K562 (cell line): ENCODE data around the gene PYROXD2. TPM values are rescaled to one million over a fixed set of nuclear protein-coding genes. Genes with fewer than 3 reads are reported as not detected.
A peak's percentile ranks its signal among the peaks of the same experiment; 100 is the strongest.

Source experiments
- ARID1B ChIP-seq: fragments of 450-650 bp; IDR thresholded peaks from 2 replicates; pipeline ENCODE4 v1.6.1; 2016; ENCODE audit warnings: antibody characterized with exemption, mild to moderate bottlenecking, inconsistent platforms
- ARNT ChIP-seq, 2 experiments: fragments of 450-650 bp; IDR thresholded peaks; 2 replicates each; pipeline ENCODE4 v1.6.1; 2016; ENCODE audit warnings: mild to moderate bottlenecking in 1 of 2
- BHLHE40 ChIP-seq: IDR thresholded peaks from 2 replicates; pipeline ENCODE4 v1.6.1; 2011; ENCODE audit warnings: low read length, improper control_type of control experiment
- C11orf30 ChIP-seq: fragments of 450-650 bp; IDR thresholded peaks from 2 replicates; pipeline ENCODE4 v1.6.1; 2016; ENCODE audit warnings: low read depth, mild to moderate bottlenecking
- CREB1 ChIP-seq, 2 experiments: sonication (generic) in 1 of 2; formaldehyde crosslinking in 1 of 2; IDR thresholded peaks; 2 replicates each; pipeline versions ENCODE4 v1.6.1 to v1.8.0; 2012 to 2022; ENCODE audit warnings: inconsistent platforms in 1 of 2, mild to moderate bottlenecking in 1 of 2, missing genetic modification reagents in 1 of 2, moderate library complexity in 1 of 2
- PCBP2 ChIP-seq: fragments of 200-400 bp; formaldehyde crosslinking; IDR thresholded peaks from 2 replicates; pipeline ENCODE4 v1.6.1; 2018; ENCODE audit warnings: low read length, low read depth, mild to moderate bottlenecking, moderate library complexity; ENCODE audit not compliant: poor library complexity, severe bottlenecking
- SMARCA5 ChIP-seq: fragments of 450-650 bp; IDR thresholded peaks from 2 replicates; pipeline ENCODE4 v1.6.1; 2016
- SREBF2 ChIP-seq: sonication (generic); formaldehyde crosslinking; IDR thresholded peaks from 2 replicates; pipeline ENCODE4 v1.4.0; 2020; ENCODE audit warnings: mild to moderate bottlenecking, missing genetic modification reagents
- SRSF7 ChIP-seq: fragments of 200-400 bp; formaldehyde crosslinking; optimal IDR thresholded peaks from 2 replicates; pipeline ENCODE3; 2017; ENCODE audit warnings: mild to moderate bottlenecking, low read depth, low read length
- TEAD4 ChIP-seq, 2 experiments: sonication (generic) in 1 of 2; formaldehyde crosslinking in 1 of 2; IDR thresholded peaks; 2 replicates each; pipeline versions ENCODE4 v1.6.1 to v1.8.0; 2012 to 2022; ENCODE audit warnings: borderline replicate concordance in 1 of 2, inconsistent platforms in 1 of 2, low read length in 1 of 2, mild to moderate bottlenecking in 1 of 2, missing genetic modification reagents in 1 of 2
- YBX1 ChIP-seq: fragments of 450-650 bp; IDR thresholded peaks from 2 replicates; pipeline ENCODE4 v1.7.1; 2016; ENCODE audit warnings: mild to moderate bottlenecking
- ZBED1 ChIP-seq: IDR thresholded peaks from 2 replicates; pipeline ENCODE4 v1.6.1; 2014
- ZBTB7A ChIP-seq: IDR thresholded peaks from 2 replicates; pipeline ENCODE4 v1.6.1; 2011; ENCODE audit warnings: low read depth, mild to moderate bottlenecking, low read length, moderate library complexity, borderline replicate concordance; ENCODE audit not compliant: control insufficient read depth
- ZNF184 ChIP-seq: sonication (generic); formaldehyde crosslinking; IDR thresholded peaks from 2 replicates; pipeline ENCODE4 v1.5.0; 2020; ENCODE audit warnings: missing genetic modification reagents
- ZNF583 ChIP-seq: fragments of 250-450 bp; sonication (Bioruptor Pico); IDR thresholded peaks from 2 replicates; pipeline ENCODE4 v1.4.0; 2020
- ZNF778 ChIP-seq: fragments of 450-650 bp; formaldehyde crosslinking; IDR thresholded peaks from 2 replicates; pipeline ENCODE4 v1.4.0; 2020; ENCODE audit warnings: mild to moderate bottlenecking, moderate library complexity
- polyA plus RNA-seq, 8 experiments: library from polyadenylated mRNA; depleted of rRNA in 4 of 8; stranded (reverse) in 5 of 8; unstranded in 3 of 8; fragments of >200 nt; fragmentation: Nextera tagmentation in 2 of 8; fragmentation: Illumina TruSeq in 1 of 8; extraction: Ambion mirVana in 2 of 8; extraction: Trizol in 1 of 8; gene quantifications; 2 replicates each; pipeline versions ENCODE4 v1.2.1 to v1.2.3, GENCODE V29; 2011 to 2014; ENCODE audit warnings: inconsistent platforms in 1 of 8, missing spikeins in 1 of 8
- total RNA-seq, 7 experiments: library from RNA; depleted of rRNA in 6 of 7; stranded (reverse); fragments of >200 nt in 6 of 7; fragmentation: Illumina TruSeq in 2 of 7; extraction: Trizol in 2 of 7; gene quantifications; 2 replicates each; pipeline versions ENCODE4 v1.2.1 to v1.2.3, GENCODE V29; 2011 to 2021; ENCODE audit warnings: low replicate concordance in 1 of 7
- TF ChIP-seq, protein P1 (sequence below): IDR thresholded peaks from 3 replicates; pipeline ENCODE4 v1.6.1; 2011; ENCODE audit warnings: borderline replicate concordance, mild to moderate bottlenecking; ENCODE audit not compliant: insufficient read length, insufficient read depth
- TF ChIP-seq, protein P2 (sequence below): sonication (generic); formaldehyde crosslinking; IDR thresholded peaks from 2 replicates; pipeline ENCODE4 v1.8.1; 2023; ENCODE audit warnings: missing genetic modification reagents, mild to moderate bottlenecking, borderline replicate concordance
- TF ChIP-seq, protein P3 (sequence below), 2 experiments: fragments of 450-650 bp; conservative IDR thresholded peaks; 2 replicates each; pipeline ENCODE4 v1.6.1; 2017; ENCODE audit warnings: mild to moderate bottlenecking in 2 of 2, moderate library complexity in 2 of 2

PYROXD2 gene
- total and polyA plus RNA-seq, 9 of the 15 experiments (the other 6 are each of a cell fraction or from before 2014, with no cell fraction given), result 0.14 to 1.4 (median 0.58) TPM

DNA sequence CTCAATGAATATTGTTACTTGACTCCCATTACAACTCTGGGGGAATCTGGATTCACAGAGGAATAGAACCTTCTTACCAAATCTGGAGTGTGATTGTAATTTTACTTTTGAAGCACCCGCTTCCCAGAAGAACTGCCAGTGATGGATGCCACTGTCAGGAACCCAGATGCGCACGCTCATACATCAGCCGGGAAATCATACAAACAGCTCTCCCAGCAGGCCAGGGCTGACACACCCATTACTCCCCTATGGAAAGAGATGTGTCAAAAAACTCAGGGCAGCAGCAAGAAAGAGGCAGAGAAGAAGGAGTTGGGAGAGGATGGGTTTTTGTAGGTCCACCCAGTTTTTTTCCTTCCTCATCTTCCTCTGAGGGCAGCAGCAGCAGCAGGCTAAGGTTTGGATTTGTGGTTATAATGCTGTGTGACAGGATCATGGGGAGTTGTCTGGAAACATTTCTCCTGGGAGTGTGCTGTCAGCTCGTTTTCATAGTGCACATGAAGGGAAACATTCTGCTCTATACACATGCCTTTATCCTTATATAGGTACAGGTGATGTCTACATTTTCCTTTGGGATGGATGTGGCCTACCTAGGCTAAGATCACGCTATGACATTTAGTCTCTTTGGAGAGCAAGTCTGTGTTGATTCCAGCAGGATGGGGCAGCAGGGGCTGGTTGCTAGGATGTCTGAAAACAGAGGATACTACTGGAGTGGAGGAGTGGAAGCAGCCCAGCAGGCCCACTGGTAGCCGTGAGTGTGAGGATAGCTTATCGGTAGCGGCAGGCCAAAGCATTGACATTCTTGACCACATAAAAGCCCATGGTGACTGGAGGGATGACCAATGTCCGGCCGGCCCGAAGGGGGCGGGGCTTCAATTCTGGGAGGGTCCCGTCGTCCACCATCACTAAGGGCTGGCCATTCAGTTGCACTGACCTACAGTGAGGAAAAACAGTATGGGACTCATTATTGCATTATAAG, 44.1 kb upstream of the PYROXD2 start (continued):
- TF ChIP-seq SREBF2 (CRISPR knock-in tag) (no peak), SRSF7 (no peak), ZNF778 (CRISPR knock-in tag) (no peak), ZNF583 (CRISPR knock-in tag) (no peak), PCBP2 (no peak), ARID1B (peak; percentile 90), ZBED1 (no peak), ZNF184 (CRISPR knock-in tag) (no peak), CREB1 (IDR thresholded peaks at IDR 0.05) (0 out of 2 replicates have a peak, but pooled peaks have one; percentile 29), CREB1 (CRISPR knock-in tag; IDR thresholded peaks at IDR 0.05) (no peak), C11orf30 (no peak), ZBTB7A (peak; percentile 33; the same call in 1 of the 2 replicates), BHLHE40 (peak; percentile 54; the same call in 1 of the 2 replicates), TEAD4 (IDR thresholded peaks at IDR 0.05; ENCODE audit: low read length) (peak; percentile 92), TEAD4 (CRISPR knock-in tag; IDR thresholded peaks at IDR 0.05; ENCODE audit: borderline replicate concordance) (no peak), ARNT (IDR thresholded peaks at IDR 0.05) (no peak), SMARCA5 (no peak), YBX1 (no peak)
- TF ChIP-seq, protein P1, sequence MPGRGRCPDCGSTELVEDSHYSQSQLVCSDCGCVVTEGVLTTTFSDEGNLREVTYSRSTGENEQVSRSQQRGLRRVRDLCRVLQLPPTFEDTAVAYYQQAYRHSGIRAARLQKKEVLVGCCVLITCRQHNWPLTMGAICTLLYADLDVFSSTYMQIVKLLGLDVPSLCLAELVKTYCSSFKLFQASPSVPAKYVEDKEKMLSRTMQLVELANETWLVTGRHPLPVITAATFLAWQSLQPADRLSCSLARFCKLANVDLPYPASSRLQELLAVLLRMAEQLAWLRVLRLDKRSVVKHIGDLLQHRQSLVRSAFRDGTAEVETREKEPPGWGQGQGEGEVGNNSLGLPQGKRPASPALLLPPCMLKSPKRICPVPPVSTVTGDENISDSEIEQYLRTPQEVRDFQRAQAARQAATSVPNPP, result no peak
- TF ChIP-seq, protein P2, sequence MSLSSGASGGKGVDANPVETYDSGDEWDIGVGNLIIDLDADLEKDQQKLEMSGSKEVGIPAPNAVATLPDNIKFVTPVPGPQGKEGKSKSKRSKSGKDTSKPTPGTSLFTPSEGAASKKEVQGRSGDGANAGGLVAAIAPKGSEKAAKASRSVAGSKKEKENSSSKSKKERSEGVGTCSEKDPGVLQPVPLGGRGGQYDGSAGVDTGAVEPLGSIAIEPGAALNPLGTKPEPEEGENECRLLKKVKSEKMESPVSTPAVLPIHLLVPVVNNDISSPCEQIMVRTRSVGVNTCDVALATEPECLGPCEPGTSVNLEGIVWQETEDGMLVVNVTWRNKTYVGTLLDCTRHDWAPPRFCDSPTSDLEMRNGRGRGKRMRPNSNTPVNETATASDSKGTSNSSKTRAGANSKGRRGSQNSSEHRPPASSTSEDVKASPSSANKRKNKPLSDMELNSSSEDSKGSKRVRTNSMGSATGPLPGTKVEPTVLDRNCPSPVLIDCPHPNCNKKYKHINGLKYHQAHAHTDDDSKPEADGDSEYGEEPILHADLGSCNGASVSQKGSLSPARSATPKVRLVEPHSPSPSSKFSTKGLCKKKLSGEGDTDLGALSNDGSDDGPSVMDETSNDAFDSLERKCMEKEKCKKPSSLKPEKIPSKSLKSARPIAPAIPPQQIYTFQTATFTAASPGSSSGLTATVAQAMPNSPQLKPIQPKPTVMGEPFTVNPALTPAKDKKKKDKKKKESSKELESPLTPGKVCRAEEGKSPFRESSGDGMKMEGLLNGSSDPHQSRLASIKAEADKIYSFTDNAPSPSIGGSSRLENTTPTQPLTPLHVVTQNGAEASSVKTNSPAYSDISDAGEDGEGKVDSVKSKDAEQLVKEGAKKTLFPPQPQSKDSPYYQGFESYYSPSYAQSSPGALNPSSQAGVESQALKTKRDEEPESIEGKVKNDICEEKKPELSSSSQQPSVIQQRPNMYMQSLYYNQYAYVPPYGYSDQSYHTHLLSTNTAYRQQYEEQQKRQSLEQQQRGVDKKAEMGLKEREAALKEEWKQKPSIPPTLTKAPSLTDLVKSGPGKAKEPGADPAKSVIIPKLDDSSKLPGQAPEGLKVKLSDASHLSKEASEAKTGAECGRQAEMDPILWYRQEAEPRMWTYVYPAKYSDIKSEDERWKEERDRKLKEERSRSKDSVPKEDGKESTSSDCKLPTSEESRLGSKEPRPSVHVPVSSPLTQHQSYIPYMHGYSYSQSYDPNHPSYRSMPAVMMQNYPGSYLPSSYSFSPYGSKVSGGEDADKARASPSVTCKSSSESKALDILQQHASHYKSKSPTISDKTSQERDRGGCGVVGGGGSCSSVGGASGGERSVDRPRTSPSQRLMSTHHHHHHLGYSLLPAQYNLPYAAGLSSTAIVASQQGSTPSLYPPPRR (CRISPR knock-in tag), result no peak
- TF ChIP-seq, protein P3, sequence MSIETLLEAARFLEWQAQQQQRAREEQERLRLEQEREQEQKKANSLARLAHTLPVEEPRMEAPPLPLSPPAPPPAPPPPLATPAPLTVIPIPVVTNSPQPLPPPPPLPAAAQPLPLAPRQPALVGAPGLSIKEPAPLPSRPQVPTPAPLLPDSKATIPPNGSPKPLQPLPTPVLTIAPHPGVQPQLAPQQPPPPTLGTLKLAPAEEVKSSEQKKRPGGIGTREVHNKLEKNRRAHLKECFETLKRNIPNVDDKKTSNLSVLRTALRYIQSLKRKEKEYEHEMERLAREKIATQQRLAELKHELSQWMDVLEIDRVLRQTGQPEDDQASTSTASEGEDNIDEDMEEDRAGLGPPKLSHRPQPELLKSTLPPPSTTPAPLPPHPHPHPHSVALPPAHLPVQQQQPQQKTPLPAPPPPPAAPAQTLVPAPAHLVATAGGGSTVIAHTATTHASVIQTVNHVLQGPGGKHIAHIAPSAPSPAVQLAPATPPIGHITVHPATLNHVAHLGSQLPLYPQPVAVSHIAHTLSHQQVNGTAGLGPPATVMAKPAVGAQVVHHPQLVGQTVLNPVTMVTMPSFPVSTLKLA (conservative IDR thresholded peaks at IDR 0.05), result peak in 1 of 2 experiments; percentile 37; a peak in 2 of 4 replicates
